HEK293 (cell line): ENCODE data around the gene KRTAP9-6.
"Not testable (repeated sequence)": the region's sequence is repeated elsewhere in the genome, so short reads cannot be mapped to it uniquely, and the experiment has no call there.

Experiments used
- CTCF ChIA-PET: fragments of 350-600 bp; formaldehyde crosslinking; extraction: SDS; loops from one replicate; lab custom pipeline; 2021; ENCODE audit warnings: antibody characterized with exemption; lab: Yijun Ruan, JAX
- POLR2A ChIA-PET: fragments of 300-600 bp; formaldehyde crosslinking; extraction: SDS; loops from one replicate; lab custom pipeline; 2020; ENCODE audit warnings: antibody characterized with exemption, inconsistent platforms; lab: Yijun Ruan, JAX
- H3K27ac ChIP-seq: fragments of 200-500 bp; sonication (Bioruptor generic); 2 replicates; pipeline ENCODE4 v1.5.1; 2014; ENCODE audit warnings: low read depth, low read length, control low read depth, inconsistent platforms; ENCODE audit errors: extremely low read depth
- H3K36me3 ChIP-seq, 2 experiments: fragments of 200-500 bp in 1 of 2; sonication (Bioruptor generic) in 1 of 2; 1 replicate in 1 of 2; 2 replicates in 1 of 2; pipeline ENCODE4 v1.5.1; 2014 to 2017; ENCODE audit warnings: inconsistent platforms in 2 of 2, low read length in 2 of 2; ENCODE audit not compliant: control insufficient read depth in 2 of 2, insufficient read depth in 1 of 2
- H3K4me1 ChIP-seq: fragments of 200-500 bp; sonication (Bioruptor generic); 2 replicates; pipeline ENCODE4 v1.5.1; 2014; ENCODE audit warnings: mild to moderate bottlenecking, low read length, inconsistent platforms; ENCODE audit not compliant: control insufficient read depth, insufficient read depth
- H3K4me3 ChIP-seq: 2 replicates; pipeline ENCODE4 v1.5.1; 2011; ENCODE audit warnings: low read depth, mild to moderate bottlenecking, control low read depth, low read length, moderate library complexity
- H3K9me3 ChIP-seq: fragments of 200-500 bp; sonication (Bioruptor generic); 2 replicates; pipeline ENCODE4 v1.5.1; 2014; ENCODE audit warnings: low read depth, low read length, inconsistent platforms; ENCODE audit not compliant: control insufficient read depth, insufficient read depth
- SCRT1 ChIP-seq: fragments of 450-650 bp; formaldehyde crosslinking; IDR thresholded peaks from 2 replicates; pipeline ENCODE4 v1.5.1; 2016; ENCODE audit warnings: missing biosample characterization, missing genetic modification characterization, borderline replicate concordance
- SCRT2 ChIP-seq: fragments of 450-650 bp; formaldehyde crosslinking; IDR thresholded peaks from 2 replicates; pipeline ENCODE4 v1.5.1; 2016; ENCODE audit warnings: missing biosample characterization, missing genetic modification characterization
- ZIC2 ChIP-seq: fragments of 450-650 bp; formaldehyde crosslinking; IDR thresholded peaks from 2 replicates; pipeline ENCODE4 v1.5.1; 2016; ENCODE audit warnings: missing biosample characterization, missing genetic modification characterization
- ZNF133 ChIP-seq: fragments of 450-650 bp; formaldehyde crosslinking; IDR thresholded peaks from 2 replicates; pipeline ENCODE4 v1.5.1; 2016; ENCODE audit warnings: missing biosample characterization, missing genetic modification characterization
- ZNF366 ChIP-seq: fragments of 450-650 bp; formaldehyde crosslinking; conservative IDR thresholded peaks from 2 replicates; pipeline ENCODE4 v1.5.1; 2016; ENCODE audit warnings: missing biosample characterization, missing genetic modification characterization
- ZNF521 ChIP-seq: fragments of 450-650 bp; formaldehyde crosslinking; IDR thresholded peaks from 2 replicates; pipeline ENCODE4 v1.5.1; 2017; ENCODE audit warnings: missing biosample characterization, mild to moderate bottlenecking, missing genetic modification characterization
- TF ChIP-seq, protein P1 (sequence below): fragments of 450-650 bp; formaldehyde crosslinking; IDR thresholded peaks from 2 replicates; pipeline ENCODE4 v1.5.1; 2016; ENCODE audit warnings: missing biosample characterization, missing genetic modification characterization, borderline replicate concordance

Gene KRTAP9-6

DNA sequence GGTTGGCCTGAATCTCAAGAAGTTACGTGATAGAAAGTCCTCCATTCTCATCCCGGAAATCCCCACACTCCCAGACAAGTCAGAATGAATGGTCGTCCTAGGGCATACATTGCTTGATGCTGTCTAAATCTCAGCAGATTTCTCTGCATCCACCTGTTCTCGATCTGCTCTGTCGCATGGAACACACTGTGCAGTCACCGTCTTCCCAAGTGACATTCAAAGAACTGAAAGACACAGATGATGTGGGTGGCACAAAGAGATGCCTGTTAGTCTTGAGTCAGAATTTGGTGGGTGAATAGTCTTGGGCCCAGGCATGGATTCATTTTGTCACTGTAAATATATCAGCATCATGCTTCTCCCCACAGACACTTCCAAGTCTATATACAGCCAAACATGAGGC lies 33.4 kb upstream of the KRTAP9-6 start (continued):
- TF ChIP-seq, protein P1, sequence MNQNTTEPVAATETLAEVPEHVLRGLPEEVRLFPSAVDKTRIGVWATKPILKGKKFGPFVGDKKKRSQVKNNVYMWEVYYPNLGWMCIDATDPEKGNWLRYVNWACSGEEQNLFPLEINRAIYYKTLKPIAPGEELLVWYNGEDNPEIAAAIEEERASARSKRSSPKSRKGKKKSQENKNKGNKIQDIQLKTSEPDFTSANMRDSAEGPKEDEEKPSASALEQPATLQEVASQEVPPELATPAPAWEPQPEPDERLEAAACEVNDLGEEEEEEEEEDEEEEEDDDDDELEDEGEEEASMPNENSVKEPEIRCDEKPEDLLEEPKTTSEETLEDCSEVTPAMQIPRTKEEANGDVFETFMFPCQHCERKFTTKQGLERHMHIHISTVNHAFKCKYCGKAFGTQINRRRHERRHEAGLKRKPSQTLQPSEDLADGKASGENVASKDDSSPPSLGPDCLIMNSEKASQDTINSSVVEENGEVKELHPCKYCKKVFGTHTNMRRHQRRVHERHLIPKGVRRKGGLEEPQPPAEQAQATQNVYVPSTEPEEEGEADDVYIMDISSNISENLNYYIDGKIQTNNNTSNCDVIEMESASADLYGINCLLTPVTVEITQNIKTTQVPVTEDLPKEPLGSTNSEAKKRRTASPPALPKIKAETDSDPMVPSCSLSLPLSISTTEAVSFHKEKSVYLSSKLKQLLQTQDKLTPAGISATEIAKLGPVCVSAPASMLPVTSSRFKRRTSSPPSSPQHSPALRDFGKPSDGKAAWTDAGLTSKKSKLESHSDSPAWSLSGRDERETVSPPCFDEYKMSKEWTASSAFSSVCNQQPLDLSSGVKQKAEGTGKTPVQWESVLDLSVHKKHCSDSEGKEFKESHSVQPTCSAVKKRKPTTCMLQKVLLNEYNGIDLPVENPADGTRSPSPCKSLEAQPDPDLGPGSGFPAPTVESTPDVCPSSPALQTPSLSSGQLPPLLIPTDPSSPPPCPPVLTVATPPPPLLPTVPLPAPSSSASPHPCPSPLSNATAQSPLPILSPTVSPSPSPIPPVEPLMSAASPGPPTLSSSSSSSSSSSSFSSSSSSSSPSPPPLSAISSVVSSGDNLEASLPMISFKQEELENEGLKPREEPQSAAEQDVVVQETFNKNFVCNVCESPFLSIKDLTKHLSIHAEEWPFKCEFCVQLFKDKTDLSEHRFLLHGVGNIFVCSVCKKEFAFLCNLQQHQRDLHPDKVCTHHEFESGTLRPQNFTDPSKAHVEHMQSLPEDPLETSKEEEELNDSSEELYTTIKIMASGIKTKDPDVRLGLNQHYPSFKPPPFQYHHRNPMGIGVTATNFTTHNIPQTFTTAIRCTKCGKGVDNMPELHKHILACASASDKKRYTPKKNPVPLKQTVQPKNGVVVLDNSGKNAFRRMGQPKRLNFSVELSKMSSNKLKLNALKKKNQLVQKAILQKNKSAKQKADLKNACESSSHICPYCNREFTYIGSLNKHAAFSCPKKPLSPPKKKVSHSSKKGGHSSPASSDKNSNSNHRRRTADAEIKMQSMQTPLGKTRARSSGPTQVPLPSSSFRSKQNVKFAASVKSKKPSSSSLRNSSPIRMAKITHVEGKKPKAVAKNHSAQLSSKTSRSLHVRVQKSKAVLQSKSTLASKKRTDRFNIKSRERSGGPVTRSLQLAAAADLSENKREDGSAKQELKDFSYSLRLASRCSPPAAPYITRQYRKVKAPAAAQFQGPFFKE (tag by site-specific recombination): no peak
- TF ChIP-seq ZNF133 (no peak), ZNF521 (tag by site-specific recombination) (no peak)

DNA sequence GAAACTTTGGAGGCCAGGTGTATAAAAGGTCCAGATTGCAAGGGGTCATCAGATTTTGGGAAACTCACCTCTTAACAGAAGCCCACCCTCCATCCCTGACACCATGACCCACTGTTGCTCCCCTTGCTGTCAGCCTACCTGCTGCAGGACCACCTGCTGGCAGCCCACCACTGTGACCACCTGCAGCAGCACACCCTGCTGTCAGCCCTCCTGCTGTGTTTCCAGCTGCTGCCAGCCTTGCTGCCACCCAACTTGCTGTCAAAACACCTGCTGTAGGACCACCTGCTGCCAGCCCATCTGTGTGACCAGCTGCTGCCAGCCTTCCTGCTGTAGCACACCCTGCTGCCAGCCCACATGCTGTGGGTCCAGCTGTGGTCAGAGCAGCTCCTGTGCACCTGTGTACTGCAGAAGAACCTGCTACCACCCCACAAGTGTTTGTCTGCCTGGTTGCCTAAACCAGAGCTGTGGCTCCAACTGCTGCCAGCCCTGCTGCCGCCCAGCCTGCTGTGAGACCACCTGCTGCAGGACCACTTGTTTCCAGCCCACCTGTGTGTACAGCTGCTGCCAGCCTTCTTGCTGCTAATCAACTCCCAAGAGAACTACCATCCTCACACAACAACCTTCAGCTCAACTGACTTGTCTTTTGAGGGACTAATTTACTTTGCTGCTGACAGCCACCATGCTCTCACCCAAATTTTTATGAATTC lies 32.6 kb upstream of the KRTAP9-6 start, which contains the start of gene KRTAP9-3:
TSS of gene KRTAP9-3 (plus strand) at position 51 of the 707 bp plus-strand sequence. CDS start at position 104, 53 bp downstream.
- POLR2A ChIA-PET, H3K9me3 ChIP-seq, H3K27ac ChIP-seq, H3K4me3 ChIP-seq, H3K36me3 ChIP-seq: not testable (repeated sequence)
- TF ChIP-seq SCRT1 (tag by site-specific recombination) (0 out of 2 replicates have a peak, but pooled peaks have one; percentile 66), ZIC2 (peak; percentile 73), SCRT2 (tag by site-specific recombination) (peak; percentile 65)
- TF ChIP-seq, all 188 proteins: peak for 3; not testable (repeated sequence) for 185
- CTCF ChIA-PET: interaction anchor here (0.8 kb wide), 1 partner anchor 317 kb away, joined by 4 read pairs; no protein-coding TSS in a partner anchor
- H3K4me1 ChIP-seq: not testable (repeated sequence)

DNA sequence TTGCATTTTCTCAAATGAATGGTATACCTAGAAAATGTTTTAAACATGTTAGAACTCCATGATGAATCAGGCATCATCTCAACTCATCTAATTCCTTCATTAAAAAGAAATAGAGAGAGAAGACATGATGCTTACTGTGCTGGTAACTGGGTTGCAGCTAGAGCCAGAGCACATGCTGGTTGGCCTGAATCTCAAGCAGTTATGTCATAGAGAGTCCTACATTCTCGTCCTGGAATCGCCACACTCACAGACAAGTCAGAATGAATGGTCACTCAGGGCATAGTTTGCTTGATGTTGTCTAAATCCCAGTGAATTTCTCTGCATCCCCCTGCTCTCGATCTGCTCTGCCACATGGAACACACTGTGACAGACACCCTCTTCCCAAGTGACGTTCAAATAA lies 28.1 kb upstream of the KRTAP9-6 start:
- H3K9me3 ChIP-seq, CTCF ChIA-PET, POLR2A ChIA-PET: not testable (repeated sequence)

DNA sequence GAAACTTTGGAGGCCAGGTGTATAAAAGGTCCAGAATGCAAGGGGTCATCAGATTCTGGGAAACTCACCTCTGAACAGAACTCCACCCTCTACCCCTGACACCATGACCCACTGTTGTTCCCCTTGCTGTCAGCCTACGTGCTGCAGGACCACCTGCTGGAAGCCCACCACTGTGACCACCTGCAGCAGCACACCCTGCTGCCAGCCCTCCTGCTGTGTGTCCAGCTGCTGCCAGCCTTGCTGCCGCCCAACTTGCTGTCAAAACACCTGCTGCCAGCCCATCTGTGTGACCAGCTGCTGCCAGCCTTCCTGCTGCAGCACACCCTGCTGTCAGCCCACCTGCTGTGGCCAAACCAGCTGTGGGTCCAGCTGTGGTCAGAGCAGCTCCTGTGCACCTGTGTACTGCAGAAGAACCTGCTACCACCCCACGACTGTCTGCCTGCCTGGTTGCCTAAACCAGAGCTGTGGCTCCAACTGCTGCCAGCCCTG lies 27.2 kb upstream of the KRTAP9-6 start, which contains the start of gene KRTAP9-8:
TSS of gene KRTAP9-8 (plus strand) at position 51 of the 489 bp plus-strand sequence. CDS start at position 104, 53 bp downstream.
- peak; percentile 94 for TF ChIP-seq ZIC2
- TF ChIP-seq, all 188 proteins: peak for 1; not testable (repeated sequence) for 187
- POLR2A ChIA-PET, CTCF ChIA-PET, H3K36me3 ChIP-seq, H3K4me1 ChIP-seq, H3K4me3 ChIP-seq, H3K9me3 ChIP-seq, H3K27ac ChIP-seq: not testable (repeated sequence)

More for the DNA sequence above, 28.1 kb upstream of the KRTAP9-6 start:
- H3K36me3 ChIP-seq, H3K4me3 ChIP-seq, H3K27ac ChIP-seq, H3K4me1 ChIP-seq: not testable (repeated sequence)

DNA sequence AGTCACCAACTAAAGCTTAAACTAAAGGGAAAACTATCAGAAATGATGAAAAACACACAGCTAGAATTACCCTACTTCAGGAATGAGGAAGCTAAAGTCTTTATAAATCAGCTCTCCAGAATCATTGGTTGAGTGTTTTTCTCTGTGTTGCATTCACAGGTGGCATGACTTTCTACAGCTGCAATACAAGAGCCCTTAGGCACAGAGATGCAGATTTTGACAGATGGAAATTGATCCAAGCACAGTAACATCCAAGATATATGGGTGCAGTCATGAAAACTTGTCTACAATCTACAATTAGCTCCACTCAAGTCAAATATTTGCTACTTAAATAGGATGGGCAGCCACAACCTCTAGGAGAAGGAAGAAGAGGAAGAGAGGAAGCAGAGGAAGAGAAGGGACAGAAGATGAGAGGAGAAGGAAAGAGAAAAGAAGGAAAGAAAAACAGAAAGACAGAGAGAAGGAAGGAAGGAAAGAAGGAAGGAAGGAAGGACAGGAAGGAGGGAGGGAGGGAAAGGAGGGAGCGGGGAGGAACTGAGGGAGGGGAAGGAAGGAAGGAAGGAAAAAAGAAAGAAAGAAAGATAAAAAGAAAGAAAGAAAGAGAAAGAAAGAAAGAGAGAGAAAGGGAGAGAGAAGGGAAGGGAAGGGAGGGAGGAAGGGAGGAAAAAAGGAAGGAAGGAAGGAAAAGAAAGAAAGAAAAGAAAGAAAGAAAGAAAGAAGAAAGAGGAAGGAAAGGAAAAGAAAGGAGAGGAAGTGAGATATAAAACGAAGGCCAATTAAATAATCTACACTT lies 18.0 kb upstream of the KRTAP9-6 start:
- H3K4me3 ChIP-seq, H3K4me1 ChIP-seq, H3K9me3 ChIP-seq, H3K36me3 ChIP-seq, H3K27ac ChIP-seq, POLR2A ChIA-PET: not testable (repeated sequence)
- CTCF ChIA-PET: interaction anchor here (0.6 to 0.7 kb wide), 2 partner anchors 333 to 678 kb away, joined by 3 to 5 read pairs; no protein-coding TSS in a partner anchor
- TF ChIP-seq ZNF366: peak; percentile 58
